Activated naive CD8-positive, alpha-beta T cell treated with anti-CD3 and anti-CD28 coated beads, Interleukin-2, amount 10 ng/mL, durations not matched to agents 7 days and 5 days (primary cell): ENCODE measurements around the gene SNCB. TPM values are rescaled to one million over a fixed set of nuclear protein-coding genes. Genes with fewer than 3 reads are reported as not detected.

Experiments used
- ATAC-seq: fragments of 150-1000 bp; cut with Tn5 transposase; one replicate; pipeline ENCODE4 v1.10.0; 2021; ENCODE audit warnings: low read depth, moderate library complexity
- POLR2A ChIA-PET: fragments of 350-600 bp; sonication (Branson Sonifier 250); formaldehyde crosslinking; loops from one replicate; lab custom pipeline; 2021; ENCODE audit warnings: antibody characterized with exemption; lab: Charles Lee
- DNase-seq: peaks from one replicate; pipeline ENCODE4 v3.0.0; 2021
- H3K27ac Mint-ChIP-seq: one replicate; pipeline ENCODE4 v1.8.0; 2022; ENCODE audit warnings: mild to moderate bottlenecking, mixed read lengths
- H3K27me3 Mint-ChIP-seq: one replicate; pipeline ENCODE4 v1.8.0; 2022; ENCODE audit warnings: mild to moderate bottlenecking, moderate library complexity, mixed read lengths
- H3K36me3 Mint-ChIP-seq: one replicate; pipeline ENCODE4 v1.8.0; 2021; ENCODE audit warnings: mild to moderate bottlenecking, mixed read lengths
- H3K4me1 Mint-ChIP-seq: one replicate; pipeline ENCODE4 v1.8.0; 2021; ENCODE audit warnings: mixed read lengths
- H3K4me3 Mint-ChIP-seq: one replicate; pipeline ENCODE4 v1.8.0; 2022; ENCODE audit warnings: mild to moderate bottlenecking, moderate library complexity, mixed read lengths
- H3K9me3 Mint-ChIP-seq: one replicate; pipeline ENCODE4 v1.8.0; 2021; ENCODE audit warnings: mixed read lengths
- total RNA-seq, 2 experiments: library from RNA; stranded (reverse); gene quantifications; one replicate each; pipeline ENCODE4 v1.2.3, GENCODE V29; 2021

Gene SNCB
- total RNA-seq, 2 experiments from 2014 or later, result 0.28 TPM; not detected in 1

DNA sequence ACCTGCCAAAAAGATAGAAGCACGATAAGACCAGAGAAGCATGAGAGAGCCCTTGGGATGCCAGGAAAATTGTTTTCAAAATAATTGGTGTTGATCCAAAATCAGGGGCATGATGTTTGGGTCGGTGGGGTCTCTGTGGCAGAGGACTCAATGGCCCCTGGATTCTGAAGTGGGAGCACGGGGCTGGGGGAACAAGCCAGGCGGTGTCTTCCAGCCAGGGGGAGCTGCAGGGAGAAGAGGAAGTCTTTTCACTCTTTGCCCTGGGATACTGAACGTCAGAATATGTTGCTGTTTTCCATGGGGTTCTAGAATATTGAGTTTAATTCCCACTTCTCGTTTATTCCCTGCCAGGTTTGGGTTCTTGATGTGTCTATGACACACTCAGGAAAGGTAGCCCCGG lies 37.3 kb upstream of the SNCB start:
- no peaks in the 10 kb centered on the region for H3K9me3 Mint-ChIP-seq
- ATAC-seq (no peak), DNase-seq (no peak)
- POLR2A ChIA-PET, result no interaction called here
- H3K27ac Mint-ChIP-seq, result no peak overlapping the region
- no peaks in the 10 kb centered on the region for H3K36me3 Mint-ChIP-seq
- H3K4me1 Mint-ChIP-seq, result no peaks in the 10 kb centered on the region
- H3K4me3 Mint-ChIP-seq, result no peak overlapping the region
- peaks cover 28% of the 10 kb centered on the region for H3K27me3 Mint-ChIP-seq

GRCh38 chr5:176665517-176665916 lies 35.2 kb upstream of the SNCB start:
- Mint-ChIP-seq H3K4me1 (peaks cover 3% of the 10 kb centered on the region), H3K9me3 (no peaks in the 10 kb centered on the region), H3K27ac (no peak overlapping the region), H3K36me3 (no peaks in the 10 kb centered on the region), H3K27me3 (peaks cover 26% of the 10 kb centered on the region), H3K4me3 (no peak overlapping the region)
- POLR2A ChIA-PET, result no interaction called here
- no peak for ATAC-seq
- DNase-seq, result no peak

DNA sequence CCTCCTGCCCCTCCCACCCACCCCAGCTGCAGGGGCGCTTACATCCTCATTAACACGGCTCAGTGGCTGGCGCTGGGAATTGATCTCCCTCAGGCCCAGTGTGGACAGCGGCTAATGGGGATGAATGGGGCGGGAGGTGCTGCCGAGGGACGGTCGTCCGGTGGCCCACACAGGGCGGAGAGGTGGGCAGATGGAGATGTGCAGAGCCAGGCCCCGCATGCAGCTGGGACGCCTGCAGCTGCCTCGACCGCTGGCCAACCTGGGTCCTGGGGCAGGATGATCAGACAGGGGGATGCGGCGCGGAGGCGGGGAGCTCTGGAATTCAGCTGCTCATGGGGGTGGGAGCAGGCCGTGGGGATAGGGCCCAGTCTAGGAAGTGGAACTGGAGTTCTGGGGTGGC lies 34.6 kb upstream of the SNCB start:
- H3K4me3 Mint-ChIP-seq, result no peak overlapping the region
- peaks cover 26% of the 10 kb centered on the region for H3K27me3 Mint-ChIP-seq
- DNase-seq (no peak), ATAC-seq (no peak)
- H3K36me3 Mint-ChIP-seq, result no peaks in the 10 kb centered on the region
- H3K4me1 Mint-ChIP-seq, result peaks cover 7% of the 10 kb centered on the region
- POLR2A ChIA-PET, result interaction anchor here (0.6 kb wide), 1 partner anchor 474 kb away, joined by 4 read pairs; no protein-coding TSS in a partner anchor
- H3K9me3 Mint-ChIP-seq, result no peaks in the 10 kb centered on the region
- H3K27ac Mint-ChIP-seq, result no peak overlapping the region

GRCh38 chr5:176664479-176664878 lies 34.1 kb upstream of the SNCB start:
- no peaks in the 10 kb centered on the region for H3K36me3 Mint-ChIP-seq
- H3K4me1 Mint-ChIP-seq, result peaks cover 10% of the 10 kb centered on the region
- peaks cover 26% of the 10 kb centered on the region for H3K27me3 Mint-ChIP-seq
- ATAC-seq (no peak), DNase-seq (no peak)
- POLR2A ChIA-PET, result interaction anchor here (0.6 kb wide), 1 partner anchor 474 kb away, joined by 4 read pairs; no protein-coding TSS in a partner anchor
- no peak overlapping the region for H3K27ac Mint-ChIP-seq
- no peaks in the 10 kb centered on the region for H3K9me3 Mint-ChIP-seq
- no peak overlapping the region for H3K4me3 Mint-ChIP-seq

GRCh38 chr5:176663566-176663965 lies 33.2 kb upstream of the SNCB start:
- H3K4me3 Mint-ChIP-seq, result no peak overlapping the region
- peaks cover 20% of the 10 kb centered on the region for H3K27me3 Mint-ChIP-seq
- ATAC-seq, result no peak
- no peaks in the 10 kb centered on the region for H3K36me3 Mint-ChIP-seq
- no peak overlapping the region for H3K27ac Mint-ChIP-seq
- H3K4me1 Mint-ChIP-seq, result peaks cover 17% of the 10 kb centered on the region
- POLR2A ChIA-PET, result no interaction called here
- no peaks in the 10 kb centered on the region for H3K9me3 Mint-ChIP-seq
- no peak for DNase-seq

- H3K4me1 Mint-ChIP-seq, result peaks cover 25% of the 10 kb centered on the region
- H3K27me3 Mint-ChIP-seq, result peaks cover 20% of the 10 kb centered on the region
- no peaks in the 10 kb centered on the region for H3K36me3 Mint-ChIP-seq
- H3K27ac Mint-ChIP-seq, result no peak overlapping the region
- DNase-seq (no peak), ATAC-seq (no peak)
- POLR2A ChIA-PET, result no interaction called here
- H3K9me3 Mint-ChIP-seq, result no peaks in the 10 kb centered on the region
- no peak overlapping the region for H3K4me3 Mint-ChIP-seq
Measured at GRCh38 chr5:176662371-176663333, 32.3 kb upstream of the SNCB start.

GRCh38 chr5:176661676-176662075 lies 31.3 kb upstream of the SNCB start:
- Mint-ChIP-seq H3K27ac (no peak overlapping the region), H3K4me1 (peaks cover 25% of the 10 kb centered on the region), H3K9me3 (no peaks in the 10 kb centered on the region), H3K36me3 (no peaks in the 10 kb centered on the region), H3K27me3 (peaks cover 18% of the 10 kb centered on the region), H3K4me3 (no peak overlapping the region)
- no peak for DNase-seq
- no peak for ATAC-seq
- POLR2A ChIA-PET, result interaction anchor here (0.9 to 4.6 kb wide), 2 partner anchors 13 to 408 kb away, joined by 3 to 33 read pairs; partner anchors contain the start of gene TSPAN17

DNA sequence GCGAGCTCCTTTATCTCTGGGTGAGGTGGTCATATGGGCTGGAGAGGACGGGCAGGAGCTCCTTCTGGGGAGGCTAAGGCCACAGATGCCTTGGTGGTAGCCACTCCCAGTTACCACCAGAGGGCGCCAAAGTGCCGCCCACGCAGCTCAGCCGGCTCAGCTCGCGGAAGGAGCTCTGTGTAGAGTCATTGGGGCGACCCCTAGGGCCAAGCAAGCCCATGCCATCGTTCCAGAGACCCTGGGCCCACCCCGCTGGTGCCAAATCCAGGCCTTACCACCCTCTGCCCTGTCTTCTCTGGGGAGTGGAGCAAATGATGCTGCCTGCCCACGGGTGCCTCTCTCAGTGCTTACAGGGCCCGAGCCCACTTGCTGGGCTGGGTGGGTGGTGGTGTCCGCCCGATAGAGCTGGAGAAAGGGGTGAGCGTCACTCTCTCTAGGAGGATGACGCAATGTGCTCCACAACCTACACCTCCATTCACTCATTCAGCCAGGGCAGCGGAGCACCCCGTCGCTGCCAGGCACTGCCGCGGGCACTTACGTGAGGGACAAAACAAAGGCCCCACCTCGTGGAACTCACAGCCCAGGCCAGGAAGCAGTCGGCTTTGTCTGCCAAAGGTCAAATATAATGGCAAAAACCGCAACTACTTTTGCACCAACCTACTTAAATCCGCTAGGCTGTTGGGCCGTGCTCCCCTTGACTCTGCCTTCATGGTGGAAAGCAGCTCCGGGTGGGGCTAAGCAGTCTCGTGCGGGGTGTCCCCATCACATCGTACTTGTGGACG lies 30.7 kb upstream of the SNCB start:
- H3K9me3 Mint-ChIP-seq, result no peaks in the 10 kb centered on the region
- H3K27me3 Mint-ChIP-seq, result peaks cover 15% of the 10 kb centered on the region
- H3K4me3 Mint-ChIP-seq, result no peak overlapping the region
- ATAC-seq (peak; percentile 73), DNase-seq (peak; percentile 83)
- POLR2A ChIA-PET, result interaction anchor here (0.6 to 4.6 kb wide), 5 partner anchors 13 to 450 kb away, joined by 3 to 33 read pairs (median 3); partner anchors contain the start of gene TSPAN17
- no peak overlapping the region for H3K27ac Mint-ChIP-seq
- peaks cover 27% of the 10 kb centered on the region for H3K4me1 Mint-ChIP-seq
- peaks cover 2% of the 10 kb centered on the region for H3K36me3 Mint-ChIP-seq

- Mint-ChIP-seq H3K27ac (no peak overlapping the region), H3K27me3 (peaks cover 13% of the 10 kb centered on the region), H3K4me1 (peaks cover 27% of the 10 kb centered on the region), H3K4me3 (no peak overlapping the region), H3K36me3 (peaks cover 2% of the 10 kb centered on the region), H3K9me3 (no peaks in the 10 kb centered on the region)
- no peak for DNase-seq
- peak; percentile 23 for ATAC-seq
- POLR2A ChIA-PET, result interaction anchor here (0.8 to 4.6 kb wide), 4 partner anchors 12 to 453 kb away, joined by 3 to 33 read pairs (median 4); partner anchors contain the start of gene TSPAN17
Measured at GRCh38 chr5:176660530-176660859, 30.2 kb upstream of the SNCB start.

- no peak for DNase-seq
- Mint-ChIP-seq H3K27me3 (peaks cover 12% of the 10 kb centered on the region), H3K9me3 (no peaks in the 10 kb centered on the region), H3K4me3 (peak overlapping the region; percentile 20), H3K36me3 (peaks cover 2% of the 10 kb centered on the region), H3K4me1 (peaks cover 27% of the 10 kb centered on the region), H3K27ac (peak overlapping the region; percentile 60)
- POLR2A ChIA-PET, result interaction anchor here (0.8 to 4.6 kb wide), 4 partner anchors 12 to 453 kb away, joined by 3 to 33 read pairs (median 4); partner anchors contain the start of gene TSPAN17
- no peak for ATAC-seq
Measured at GRCh38 chr5:176659860-176660461, 29.6 kb upstream of the SNCB start.

DNA sequence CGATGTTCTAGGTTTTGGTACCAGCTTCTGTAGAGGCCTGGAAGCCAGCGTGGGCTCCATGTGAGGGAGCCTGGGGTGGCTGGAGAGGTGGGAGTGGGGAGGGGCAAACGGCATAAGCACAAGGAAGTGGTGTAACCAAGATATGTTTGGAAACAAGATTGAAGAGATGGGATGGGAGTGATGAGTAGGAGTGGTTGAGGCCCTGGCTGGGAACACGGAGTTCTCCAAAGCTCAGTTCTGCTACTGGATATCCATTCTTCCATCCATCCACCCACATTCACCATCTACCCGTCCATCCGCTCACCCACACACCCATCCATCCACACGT lies 29.1 kb upstream of the SNCB start:
- Mint-ChIP-seq H3K4me1 (peaks cover 27% of the 10 kb centered on the region), H3K27me3 (peaks cover 11% of the 10 kb centered on the region), H3K4me3 (peak overlapping the region; percentile 13), H3K36me3 (peaks cover 2% of the 10 kb centered on the region), H3K9me3 (no peaks in the 10 kb centered on the region), H3K27ac (no peak overlapping the region)
- no peak for ATAC-seq
- DNase-seq, result no peak
- POLR2A ChIA-PET, result interaction anchor here (4.6 kb wide), 1 partner anchor 11 kb away, joined by 33 read pairs; the partner anchor contains the start of gene TSPAN17

DNA sequence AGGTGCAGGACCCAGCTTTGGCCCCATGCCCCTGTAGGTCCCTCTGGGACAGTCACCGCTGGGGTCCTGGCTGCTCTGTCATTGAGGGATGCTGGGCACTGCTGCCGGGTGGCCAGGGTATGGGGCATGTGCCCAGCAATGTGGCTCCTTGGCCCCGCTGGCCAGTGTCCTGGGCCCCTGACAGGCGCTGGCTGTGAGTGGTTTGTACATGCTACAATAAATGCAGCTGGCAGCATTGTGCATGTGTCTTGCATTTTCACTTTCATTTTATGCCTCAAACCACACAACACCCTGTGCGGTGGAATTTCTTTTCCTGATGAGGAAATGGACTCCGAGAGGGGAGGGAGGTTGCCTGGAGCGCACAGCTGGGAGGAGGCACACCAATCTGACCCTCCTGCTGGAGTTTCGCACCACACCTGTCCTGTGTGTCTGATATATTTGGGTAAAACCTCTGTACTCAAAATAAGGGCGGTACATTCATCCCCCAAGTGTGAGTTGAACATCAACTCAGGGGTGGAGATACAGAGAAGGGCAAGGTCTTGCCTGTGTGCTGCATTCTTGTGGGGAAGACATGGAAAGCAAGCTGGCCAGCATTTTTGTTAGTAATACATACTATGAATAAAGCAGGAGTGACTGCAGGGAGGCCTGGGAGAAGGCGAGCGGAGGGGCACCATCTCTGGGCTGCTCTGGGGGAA lies 28.6 kb upstream of the SNCB start:
- Mint-ChIP-seq H3K9me3 (no peaks in the 10 kb centered on the region), H3K27ac (peak overlapping the region; percentile 64), H3K4me3 (peak overlapping the region; percentile 64), H3K36me3 (peaks cover 2% of the 10 kb centered on the region), H3K4me1 (peaks cover 27% of the 10 kb centered on the region), H3K27me3 (peaks cover 6% of the 10 kb centered on the region)
- ATAC-seq (peak; percentile 47), DNase-seq (peak; percentile 54)
- POLR2A ChIA-PET, result interaction anchor here (4.6 kb wide), 1 partner anchor 11 kb away, joined by 33 read pairs; the partner anchor contains the start of gene TSPAN17
